Caco-2 (cell line): ENCODE data around the gene GK2. TPM values are rescaled to one million over a fixed set of nuclear protein-coding genes. Genes with fewer than 3 reads are reported as not detected.

Experiments
- Bru-seq: library from RNA; stranded (reverse); fragments of 400-500 nt; gene quantifications from one replicate; lab custom pipeline; 2021; lab: Mats Ljungman, UMichigan
- BruChase-seq, 2 experiments: library from RNA; stranded (reverse); fragments of 400-500 nt; gene quantifications; one replicate each; lab custom pipeline; 2021; lab: Mats Ljungman, UMichigan
- BruUV-seq: library from RNA; stranded (reverse); fragments of 400-500 nt; replicated peaks from 2 replicates; lab custom pipeline; 2021; lab: Mats Ljungman, UMichigan
- CTCF ChIA-PET: fragments of 300-600 bp; sonication (Branson Sonifier 250); formaldehyde crosslinking; loops from one replicate; lab custom pipeline; 2022; ENCODE audit warnings: antibody characterized with exemption; lab: Charles Lee
- POLR2A ChIA-PET: fragments of 300-600 bp; sonication (Branson Sonifier 250); formaldehyde crosslinking; loops from one replicate; lab custom pipeline; 2022; ENCODE audit warnings: antibody characterized with exemption; lab: Charles Lee
- DNase-seq, 2 experiments: peaks; one replicate each; pipeline versions ENCODE4 v3.0.0 to v3.0.0-alpha.2; 2020 to 2022
- H3K27me3 ChIP-seq: replicated peaks from 2 replicates; pipeline ENCODE4 v1.6.0; 2011; ENCODE audit warnings: low read length; ENCODE audit not compliant: control insufficient read depth, insufficient read depth
- H3K36me3 ChIP-seq: 2 replicates; pipeline ENCODE4 v1.5.1; 2011; ENCODE audit warnings: low read length; ENCODE audit not compliant: control insufficient read depth, insufficient read depth
- H3K4me1 ChIP-seq: fragments of 250-450 bp; sonication (Bioruptor Pico); 2 replicates; pipeline ENCODE4 v1.5.1; 2020; ENCODE audit warnings: mild to moderate bottlenecking
- H3K4me3 ChIP-seq: 2 replicates; pipeline ENCODE4 v1.5.1; 2011; ENCODE audit warnings: low read depth, mild to moderate bottlenecking, control low read depth, low read length
- H3K9me3 ChIP-seq: fragments of 250-450 bp; sonication (Bioruptor Pico); 2 replicates; pipeline ENCODE4 v1.5.1; 2020; ENCODE audit warnings: mild to moderate bottlenecking, moderate library complexity
- H3K27ac Mint-ChIP-seq: one replicate; pipeline ENCODE4 v1.8.0; 2022; ENCODE audit warnings: mixed read lengths; ENCODE audit not compliant: unreplicated experiment
- H3K27me3 Mint-ChIP-seq: one replicate; pipeline ENCODE4 v1.8.0; 2022; ENCODE audit warnings: mixed read lengths; ENCODE audit not compliant: insufficient read depth, unreplicated experiment
- H3K36me3 Mint-ChIP-seq: one replicate; pipeline ENCODE4 v1.8.0; 2022; ENCODE audit warnings: mild to moderate bottlenecking, mixed read lengths; ENCODE audit not compliant: insufficient read depth, unreplicated experiment
- H3K4me1 Mint-ChIP-seq: one replicate; pipeline ENCODE4 v1.8.0; 2022; ENCODE audit warnings: low read depth, mixed read lengths; ENCODE audit not compliant: unreplicated experiment
- H3K4me3 Mint-ChIP-seq: one replicate; pipeline ENCODE4 v1.8.0; 2022; ENCODE audit warnings: mild to moderate bottlenecking, moderate library complexity, mixed read lengths; ENCODE audit not compliant: unreplicated experiment
- H3K9me3 Mint-ChIP-seq: one replicate; pipeline ENCODE4 v1.8.0; 2022; ENCODE audit warnings: mixed read lengths; ENCODE audit not compliant: unreplicated experiment
- intact Hi-C: fragments of 100-400 bp; cut with micrococcal nuclease; formaldehyde crosslinking; loops from one replicate; pipeline ENCODE4 v1.10.0; 2022; ENCODE audit not compliant: unreplicated experiment
- long read RNA-seq: library from polyadenylated mRNA; stranded (forward); transcript quantifications from one replicate; pipeline ENCODE4 v2.0.0, GENCODE V29; 2022
- total RNA-seq: library from RNA; stranded (reverse); gene quantifications from 2 replicates; pipeline ENCODE4 v1.2.3, GENCODE V29; 2022
- TF ChIP-seq, protein P1 (sequence below), 2 experiments: fragments of 200-600 bp in 1 of 2; IDR thresholded peaks; 1 replicate in 1 of 2; 2 replicates in 1 of 2; pipeline versions ENCODE4 v1.5.1 to v1.8.0; 2011 to 2022; ENCODE audit warnings: antibody characterized with exemption in 1 of 2, control low read depth in 1 of 2, inconsistent platforms in 1 of 2, low read depth in 1 of 2, low read length in 1 of 2, mild to moderate bottlenecking in 1 of 2, moderate library complexity in 1 of 2; ENCODE audit not compliant: insufficient read depth in 1 of 2, severe bottlenecking in 1 of 2, unreplicated experiment in 1 of 2

Gene GK2
- total RNA-seq (not detected in 2 replicates), Bru-seq, nascent RNA (not detected), BruChase-seq, experiment 1, labeled RNA remaining after a 2-hour chase (not detected), BruChase-seq, experiment 2, labeled RNA remaining after a 6-hour chase (not detected)
- long read RNA-seq: 0 reads

GRCh38 chr4:79408063-79408462 is at the start of gene GK2:
GK2 (minus strand) TSS chr4:79408228; CDS start chr4:79408200, 28 bp downstream.
- BruUV-seq: no TSS peak

DNA sequence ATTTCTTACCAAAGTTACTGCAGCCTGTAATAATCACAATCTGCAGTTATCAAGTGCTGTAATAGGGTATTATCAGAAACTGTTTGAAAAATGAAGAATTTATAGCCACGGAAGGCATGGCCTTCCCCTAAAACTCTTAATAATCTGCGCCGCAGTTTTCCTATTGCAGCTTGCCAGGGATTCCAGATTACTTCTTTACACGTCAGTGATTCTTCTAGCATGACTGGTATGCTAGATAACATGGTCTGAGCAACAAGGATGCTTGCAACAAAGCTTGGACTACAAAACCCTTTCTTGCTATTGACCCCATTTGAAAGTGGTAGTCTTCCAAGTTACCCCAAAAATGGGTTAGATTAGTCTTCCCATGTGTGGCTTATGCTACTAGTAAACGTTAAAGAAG is 47.2 kb upstream of the GK2 start:
- H3K27me3 Mint-ChIP-seq: no peaks in the 10 kb centered on the region
- ChIA-PET POLR2A (no interaction called here), CTCF (no interaction called here)
- no peaks in the 10 kb centered on the region for H3K36me3 Mint-ChIP-seq
- Histone ChIP-seq H3K27me3 (no peaks in the 10 kb centered on the region), H3K4me1 (no peaks in the 10 kb centered on the region), H3K4me3 (no peak overlapping the region), H3K9me3 (no peaks in the 10 kb centered on the region), H3K36me3 (no peaks in the 10 kb centered on the region)
- intact Hi-C loops: no loop called here
- no peak for DNase-seq
- no peaks in the 10 kb centered on the region for H3K4me1 Mint-ChIP-seq
- BruUV-seq: no TSS peak
- no peak overlapping the region for H3K27ac Mint-ChIP-seq
- no peak overlapping the region for H3K4me3 Mint-ChIP-seq
- TF ChIP-seq, protein P1, sequence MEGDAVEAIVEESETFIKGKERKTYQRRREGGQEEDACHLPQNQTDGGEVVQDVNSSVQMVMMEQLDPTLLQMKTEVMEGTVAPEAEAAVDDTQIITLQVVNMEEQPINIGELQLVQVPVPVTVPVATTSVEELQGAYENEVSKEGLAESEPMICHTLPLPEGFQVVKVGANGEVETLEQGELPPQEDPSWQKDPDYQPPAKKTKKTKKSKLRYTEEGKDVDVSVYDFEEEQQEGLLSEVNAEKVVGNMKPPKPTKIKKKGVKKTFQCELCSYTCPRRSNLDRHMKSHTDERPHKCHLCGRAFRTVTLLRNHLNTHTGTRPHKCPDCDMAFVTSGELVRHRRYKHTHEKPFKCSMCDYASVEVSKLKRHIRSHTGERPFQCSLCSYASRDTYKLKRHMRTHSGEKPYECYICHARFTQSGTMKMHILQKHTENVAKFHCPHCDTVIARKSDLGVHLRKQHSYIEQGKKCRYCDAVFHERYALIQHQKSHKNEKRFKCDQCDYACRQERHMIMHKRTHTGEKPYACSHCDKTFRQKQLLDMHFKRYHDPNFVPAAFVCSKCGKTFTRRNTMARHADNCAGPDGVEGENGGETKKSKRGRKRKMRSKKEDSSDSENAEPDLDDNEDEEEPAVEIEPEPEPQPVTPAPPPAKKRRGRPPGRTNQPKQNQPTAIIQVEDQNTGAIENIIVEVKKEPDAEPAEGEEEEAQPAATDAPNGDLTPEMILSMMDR (IDR thresholded peaks at IDR 0.05; ENCODE audit: insufficient read depth in 1 of 2, low read depth in 1 of 2, low read length in 1 of 2, severe bottlenecking in 1 of 2, unreplicated experiment in 1 of 2): no peak
- no peaks in the 10 kb centered on the region for H3K9me3 Mint-ChIP-seq

More at GRCh38 chr4:79408063-79408462, at the start of gene GK2:
- Mint-ChIP-seq H3K36me3 (no peaks in the 10 kb centered on the region), H3K4me3 (no peak within 1 kb of the TSS), H3K27me3 (peaks cover 3% of the 10 kb centered on the region), H3K9me3 (no peaks in the 10 kb centered on the region), H3K27ac (no peak within 1 kb of the TSS), H3K4me1 (no peaks in the 10 kb centered on the region)
- Histone ChIP-seq H3K36me3 (no peaks in the 10 kb centered on the region), H3K4me3 (no peak within 1 kb of the TSS), H3K4me1 (no peaks in the 10 kb centered on the region), H3K27me3 (no peaks in the 10 kb centered on the region), H3K9me3 (no peaks in the 10 kb centered on the region)
- TF ChIP-seq, protein P1 (IDR thresholded peaks at IDR 0.05; ENCODE audit: insufficient read depth in 1 of 2, low read depth in 1 of 2, low read length in 1 of 2, severe bottlenecking in 1 of 2, unreplicated experiment in 1 of 2): no peak
- intact Hi-C loops: no loop called here
- ChIA-PET POLR2A (no interaction called here), CTCF (interaction anchor here (0.6 kb wide), 1 partner anchor 93 kb away, joined by 3 read pairs; no protein-coding TSS in a partner anchor)
- DNase-seq: no peak

GRCh38 chr4:79454656-79455055 is 46.6 kb upstream of the GK2 start:
- POLR2A ChIA-PET: no interaction called here
- H3K4me1 Mint-ChIP-seq: no peaks in the 10 kb centered on the region
- H3K27me3 Mint-ChIP-seq: no peaks in the 10 kb centered on the region
- H3K36me3 Mint-ChIP-seq: no peaks in the 10 kb centered on the region
- TF ChIP-seq, protein P1 (IDR thresholded peaks at IDR 0.05; ENCODE audit: insufficient read depth in 1 of 2, low read depth in 1 of 2, low read length in 1 of 2, severe bottlenecking in 1 of 2, unreplicated experiment in 1 of 2): no peak
- no peak overlapping the region for H3K27ac Mint-ChIP-seq
- intact Hi-C loops: no loop called here
- H3K36me3 ChIP-seq: no peaks in the 10 kb centered on the region
- DNase-seq: no peak
- no peak overlapping the region for H3K4me3 Mint-ChIP-seq
- no peak overlapping the region for H3K4me3 ChIP-seq
- H3K4me1 ChIP-seq: no peaks in the 10 kb centered on the region
- no peaks in the 10 kb centered on the region for H3K9me3 ChIP-seq
- no peaks in the 10 kb centered on the region for H3K27me3 ChIP-seq
- CTCF ChIA-PET: no interaction called here
- BruUV-seq: no TSS peak
- no peaks in the 10 kb centered on the region for H3K9me3 Mint-ChIP-seq
